GM19468 (cell line): ENCODE measurements around the gene SEC24B.
A peak's percentile ranks its signal among the peaks of the same experiment; 100 is the strongest.

ENCODE experiments used
- ATAC-seq: cut with Tn5 transposase; IDR thresholded peaks from one replicate; pipeline ENCODE4 v1.9.1; 2021; ENCODE audit warnings: mild to moderate bottlenecking, moderate library complexity, moderate number of reproducible peaks; ENCODE audit not compliant: unreplicated experiment; ENCODE audit errors: extremely low read depth

SEC24B gene

GRCh38 chr4:109433205-109434006, at the start of gene SEC24B:
TSS of gene SEC24B (plus strand) at chr4:109433815. CDS start at chr4:109433870, 55 bp downstream.
- ATAC-seq, result peak; percentile 80

- ATAC-seq, result no peak
Observed at GRCh38 chr4:109383823-109384222, 49.8 kb upstream of the SEC24B start.

- ATAC-seq, result no peak
Observed at GRCh38 chr4:109385260-109385659, 48.4 kb upstream of the SEC24B start.

- ATAC-seq, result peak; percentile 48
Observed at GRCh38 chr4:109389369-109390114, 44.1 kb upstream of the SEC24B start.

- no peak for ATAC-seq
Observed at GRCh38 chr4:109390115-109390768, 43.4 kb upstream of the SEC24B start.

GRCh38 chr4:109395694-109396093, 37.9 kb upstream of the SEC24B start:
- ATAC-seq, result no peak

- no peak for ATAC-seq
Observed at GRCh38 chr4:109398928-109399327, 34.7 kb upstream of the SEC24B start.

GRCh38 chr4:109406337-109406931, 27.2 kb upstream of the SEC24B start:
- ATAC-seq, result peak; percentile 87

GRCh38 chr4:109407027-109407737, 26.4 kb upstream of the SEC24B start:
- ATAC-seq, result no peak

GRCh38 chr4:109408711-109409110, 24.9 kb upstream of the SEC24B start:
- ATAC-seq, result no peak

- ATAC-seq, result no peak
Observed at GRCh38 chr4:109410226-109410625, 23.4 kb upstream of the SEC24B start.

GRCh38 chr4:109410776-109411175, 22.8 kb upstream of the SEC24B start:
- no peak for ATAC-seq

GRCh38 chr4:109411964-109412363, 21.7 kb upstream of the SEC24B start:
- no peak for ATAC-seq

GRCh38 chr4:109412776-109413175, 20.8 kb upstream of the SEC24B start:
- no peak for ATAC-seq

GRCh38 chr4:109414938-109415337, 18.7 kb upstream of the SEC24B start:
- no peak for ATAC-seq

- ATAC-seq, result no peak
Observed at GRCh38 chr4:109418588-109418987, 15.0 kb upstream of the SEC24B start.

- ATAC-seq, result no peak
Observed at GRCh38 chr4:109419679-109420078, 13.9 kb upstream of the SEC24B start.

GRCh38 chr4:109424093-109424841, 9.3 kb upstream of the SEC24B start:
- no peak for ATAC-seq

- no peak for ATAC-seq
Observed at GRCh38 chr4:109425405-109425804, 8.2 kb upstream of the SEC24B start.
